Activated CD4-positive, alpha-beta T cell treated with anti-CD3 and anti-CD28 coated beads, Interleukin-2, amount 10 ng/mL, durations not matched to agents 24 days and 14 days (primary cell): ENCODE data around the gene MAML1. TPM values are rescaled to one million over a fixed set of nuclear protein-coding genes. Genes with fewer than 3 reads are reported as not detected.

Source experiments
- DNase-seq: peaks from one replicate; pipeline ENCODE4 v3.0.0; 2022
- H3K27ac Mint-ChIP-seq: one replicate; pipeline ENCODE4 v1.8.0; 2022; ENCODE audit warnings: mild to moderate bottlenecking, mixed read lengths
- H3K27me3 Mint-ChIP-seq: one replicate; pipeline ENCODE4 v1.8.0; 2022; ENCODE audit warnings: mixed read lengths
- H3K36me3 Mint-ChIP-seq: one replicate; pipeline ENCODE4 v1.8.0; 2022; ENCODE audit warnings: low read depth, mild to moderate bottlenecking, mixed read lengths
- H3K4me1 Mint-ChIP-seq: one replicate; pipeline ENCODE4 v1.8.0; 2021; ENCODE audit warnings: mixed read lengths
- H3K4me3 Mint-ChIP-seq: one replicate; pipeline ENCODE4 v1.8.0; 2022; ENCODE audit warnings: mild to moderate bottlenecking, moderate library complexity, mixed read lengths
- H3K9me3 Mint-ChIP-seq: one replicate; pipeline ENCODE4 v1.8.0; 2021; ENCODE audit warnings: mixed read lengths
- intact Hi-C: fragments of 100-400 bp; cut with micrococcal nuclease; formaldehyde crosslinking; loops from one replicate; pipeline ENCODE4 v1.15.1; 2023
- total RNA-seq: library from RNA; stranded (reverse); gene quantifications from 2 replicates; pipeline ENCODE4 v1.2.3, GENCODE V29; 2022

The MAML1 gene
- total RNA-seq, 1 donor from 2014 or later = 34.6 TPM

DNA sequence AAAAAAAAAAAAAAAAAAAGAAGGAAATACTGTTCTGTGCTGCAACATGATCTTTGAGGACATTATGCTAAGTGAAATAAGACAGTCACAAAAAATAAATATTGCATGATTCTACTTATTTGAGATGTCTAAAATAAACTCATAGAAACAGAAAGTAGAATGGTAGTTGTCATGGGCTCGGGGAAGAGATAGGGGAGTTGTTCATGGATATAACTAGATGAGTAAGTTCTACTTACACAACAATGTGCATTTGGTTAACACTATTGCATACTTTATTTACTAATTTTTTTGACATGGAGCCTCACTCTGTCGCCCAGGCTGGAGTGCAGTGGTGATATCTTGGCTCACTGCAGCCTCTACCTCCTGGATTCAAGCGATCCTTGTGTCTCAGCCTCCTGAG lies 15.2 kb downstream of the MAML1 start:
- Mint-ChIP-seq H3K27ac (peak overlapping the region; percentile 52), H3K4me1 (peaks cover 8% of the 10 kb centered on the region), H3K36me3 (peaks cover 16% of the 10 kb centered on the region), H3K9me3 (no peaks in the 10 kb centered on the region), H3K4me3 (no peak overlapping the region), H3K27me3 (no peaks in the 10 kb centered on the region)
- intact Hi-C loops = no loop called here
- no peak for DNase-seq

DNA sequence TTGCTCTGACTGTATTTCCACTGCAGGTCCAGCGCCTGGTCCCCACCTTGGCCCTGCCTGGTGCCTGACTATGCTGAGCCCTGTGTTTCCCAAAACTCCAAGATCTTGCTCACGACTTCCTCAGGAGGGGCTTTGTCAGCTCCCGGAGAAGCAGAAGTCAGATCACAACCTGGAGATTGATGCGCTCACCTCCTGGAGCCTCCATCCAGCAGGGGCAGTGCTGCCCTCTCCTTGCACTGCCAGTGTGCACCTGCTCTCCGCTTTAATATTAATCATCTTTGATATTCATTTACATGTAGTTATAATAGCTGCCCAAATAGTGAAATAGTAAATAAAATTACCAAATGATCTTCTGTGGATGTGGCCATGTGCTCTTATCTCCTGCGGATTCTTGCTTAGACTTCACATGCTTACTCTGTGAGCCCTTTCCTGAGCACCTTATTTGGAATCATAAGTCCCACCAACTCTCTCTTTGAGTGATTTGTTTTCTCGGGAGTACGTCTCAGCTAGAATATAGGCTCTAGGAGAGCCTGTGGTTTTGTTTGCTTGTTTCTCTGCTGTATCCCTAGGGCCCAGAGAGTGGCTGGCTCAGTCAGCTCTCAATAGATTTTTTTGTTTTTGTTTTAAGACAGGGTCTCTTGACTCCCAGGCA lies 17.4 kb downstream of the MAML1 start:
- H3K4me3 Mint-ChIP-seq = no peak overlapping the region
- peaks cover 21% of the 10 kb centered on the region for H3K36me3 Mint-ChIP-seq
- no peak overlapping the region for H3K27ac Mint-ChIP-seq
- peaks cover 24% of the 10 kb centered on the region for H3K4me1 Mint-ChIP-seq
- DNase-seq = no peak
- intact Hi-C loops = no loop called here
- H3K9me3 Mint-ChIP-seq = no peaks in the 10 kb centered on the region
- no peaks in the 10 kb centered on the region for H3K27me3 Mint-ChIP-seq

DNA sequence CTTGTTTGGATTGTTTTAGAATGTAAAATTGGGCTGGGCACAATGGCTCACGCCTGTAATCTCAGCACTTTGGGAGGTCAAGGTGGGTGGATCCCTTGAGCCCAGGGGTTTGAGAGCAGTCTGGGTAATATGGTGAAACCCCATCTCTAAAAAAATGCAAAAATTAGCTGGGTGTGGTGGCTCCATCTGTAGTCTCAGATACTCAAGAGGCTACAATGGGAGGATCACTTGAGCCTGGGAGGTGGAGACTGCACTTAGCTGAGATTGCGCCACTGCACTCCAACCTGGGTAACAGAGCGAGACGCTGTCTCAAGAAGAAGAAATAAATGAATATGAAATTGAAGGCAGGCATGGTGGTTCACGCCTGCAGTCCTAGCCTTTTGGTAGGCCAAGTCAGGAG lies 21.3 kb downstream of the MAML1 start:
- intact Hi-C loops = no loop called here
- Mint-ChIP-seq H3K9me3 (no peaks in the 10 kb centered on the region), H3K27ac (peak overlapping the region; percentile 12), H3K27me3 (no peaks in the 10 kb centered on the region), H3K4me3 (no peak overlapping the region), H3K36me3 (peaks cover 12% of the 10 kb centered on the region), H3K4me1 (peaks cover 28% of the 10 kb centered on the region)
- DNase-seq = no peak

DNA sequence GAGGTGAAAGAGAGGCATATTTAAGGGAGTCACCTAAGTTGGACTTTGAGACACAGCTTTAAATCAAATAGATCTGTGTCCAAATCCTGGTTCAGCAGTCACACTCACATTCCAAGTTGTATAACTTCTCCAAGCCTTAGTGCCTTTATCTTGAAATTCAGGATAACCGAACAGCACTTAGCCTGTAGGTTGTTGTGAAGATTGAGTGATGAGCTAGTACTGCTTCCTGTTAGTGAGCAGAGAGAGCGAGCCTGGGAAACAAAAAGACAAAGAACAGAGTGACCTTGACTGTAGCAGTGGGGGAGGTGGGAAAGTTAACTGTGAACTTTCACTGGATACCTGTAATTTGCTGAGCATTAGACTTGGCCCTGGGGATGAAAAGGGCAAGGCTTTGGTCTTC lies 22.4 kb downstream of the MAML1 start:
- H3K9me3 Mint-ChIP-seq = no peaks in the 10 kb centered on the region
- intact Hi-C loops = no loop called here
- no peaks in the 10 kb centered on the region for H3K27me3 Mint-ChIP-seq
- DNase-seq = no peak
- H3K27ac Mint-ChIP-seq = peak overlapping the region; percentile 53
- H3K4me1 Mint-ChIP-seq = peaks cover 38% of the 10 kb centered on the region
- peaks cover 9% of the 10 kb centered on the region for H3K36me3 Mint-ChIP-seq
- no peak overlapping the region for H3K4me3 Mint-ChIP-seq

DNA sequence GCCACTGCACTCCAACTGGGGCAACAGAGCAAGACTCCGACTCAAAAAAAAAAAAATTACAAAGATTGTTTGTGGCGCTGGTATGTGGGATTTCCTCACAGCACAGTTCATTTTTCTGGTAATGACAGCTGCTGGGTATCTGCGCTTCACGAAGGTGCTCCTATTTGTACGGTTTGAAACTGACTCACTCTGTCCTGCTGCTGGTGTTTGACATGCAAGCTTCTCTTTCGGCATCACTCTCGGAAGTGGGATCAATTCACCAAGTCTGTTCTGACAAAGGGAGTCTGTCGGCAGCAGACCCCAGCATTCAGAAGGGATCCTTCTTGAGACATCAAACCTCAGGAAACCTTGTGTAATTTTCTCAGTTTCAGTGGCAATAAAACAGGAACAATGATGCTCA lies 26.3 kb downstream of the MAML1 start:
- peaks cover under 1% of the 10 kb centered on the region for H3K36me3 Mint-ChIP-seq
- intact Hi-C loops = no loop called here
- no peaks in the 10 kb centered on the region for H3K27me3 Mint-ChIP-seq
- H3K4me1 Mint-ChIP-seq = peaks cover 60% of the 10 kb centered on the region
- no peak overlapping the region for H3K4me3 Mint-ChIP-seq
- no peak for DNase-seq
- H3K9me3 Mint-ChIP-seq = no peaks in the 10 kb centered on the region
- peak overlapping the region; percentile 57 for H3K27ac Mint-ChIP-seq

DNA sequence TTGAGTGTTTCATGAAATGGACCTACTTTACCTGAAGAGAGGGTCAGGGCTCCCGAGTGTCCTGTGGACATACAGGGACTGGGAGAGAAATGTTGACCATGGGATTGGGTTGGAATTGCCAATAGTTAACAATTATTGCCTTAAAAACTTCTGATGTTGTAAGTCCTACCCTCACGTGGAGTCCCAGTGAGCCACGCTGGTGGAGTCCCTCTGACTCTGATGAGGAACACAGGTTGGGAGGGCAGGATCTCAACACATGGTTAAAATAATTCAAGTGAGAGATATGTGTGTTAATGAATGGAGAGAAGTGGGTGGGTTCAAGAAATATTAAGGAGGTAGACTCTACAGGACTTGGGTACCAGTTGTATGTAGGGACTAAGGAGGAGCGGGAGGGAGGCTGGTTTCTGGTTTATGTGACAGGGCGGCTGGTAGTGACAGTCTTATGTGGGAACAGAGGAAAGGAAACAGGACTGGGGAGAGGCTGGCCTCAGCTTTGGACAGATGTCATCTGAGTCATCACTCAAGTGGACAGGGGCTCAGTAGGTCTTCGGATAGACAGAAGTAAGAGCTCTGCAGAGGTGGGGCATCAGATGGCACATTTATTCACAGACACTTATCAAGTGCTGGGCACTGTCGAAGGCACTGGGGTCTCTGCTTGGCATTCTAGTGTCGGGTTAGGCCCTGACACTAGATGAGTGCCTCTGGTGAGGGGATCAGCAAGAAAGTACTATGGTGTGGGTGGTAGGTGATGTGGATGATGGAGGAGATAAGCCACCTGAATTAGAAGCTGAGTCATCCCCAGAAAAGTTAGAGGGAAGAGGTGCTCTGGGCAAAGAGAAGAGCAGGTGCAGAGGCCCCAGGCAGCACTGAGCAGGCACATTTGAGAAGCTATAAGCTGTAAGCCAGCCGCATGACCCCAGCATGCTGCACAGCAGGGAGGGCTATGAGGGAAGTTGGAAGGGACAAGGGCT lies 27.2 kb downstream of the MAML1 start:
- DNase-seq = peak; percentile 58
- no peaks in the 10 kb centered on the region for H3K27me3 Mint-ChIP-seq
- intact Hi-C loops = loop anchor here (5.0 kb wide), 1 partner anchor 97 kb away; the partner anchor contains the start of gene MRNIP
- H3K9me3 Mint-ChIP-seq = no peaks in the 10 kb centered on the region
- H3K4me3 Mint-ChIP-seq = peak overlapping the region; percentile 45
- peaks cover 1% of the 10 kb centered on the region for H3K36me3 Mint-ChIP-seq
- peak overlapping the region; percentile 57 for H3K27ac Mint-ChIP-seq
- H3K4me1 Mint-ChIP-seq = peaks cover 52% of the 10 kb centered on the region

DNA sequence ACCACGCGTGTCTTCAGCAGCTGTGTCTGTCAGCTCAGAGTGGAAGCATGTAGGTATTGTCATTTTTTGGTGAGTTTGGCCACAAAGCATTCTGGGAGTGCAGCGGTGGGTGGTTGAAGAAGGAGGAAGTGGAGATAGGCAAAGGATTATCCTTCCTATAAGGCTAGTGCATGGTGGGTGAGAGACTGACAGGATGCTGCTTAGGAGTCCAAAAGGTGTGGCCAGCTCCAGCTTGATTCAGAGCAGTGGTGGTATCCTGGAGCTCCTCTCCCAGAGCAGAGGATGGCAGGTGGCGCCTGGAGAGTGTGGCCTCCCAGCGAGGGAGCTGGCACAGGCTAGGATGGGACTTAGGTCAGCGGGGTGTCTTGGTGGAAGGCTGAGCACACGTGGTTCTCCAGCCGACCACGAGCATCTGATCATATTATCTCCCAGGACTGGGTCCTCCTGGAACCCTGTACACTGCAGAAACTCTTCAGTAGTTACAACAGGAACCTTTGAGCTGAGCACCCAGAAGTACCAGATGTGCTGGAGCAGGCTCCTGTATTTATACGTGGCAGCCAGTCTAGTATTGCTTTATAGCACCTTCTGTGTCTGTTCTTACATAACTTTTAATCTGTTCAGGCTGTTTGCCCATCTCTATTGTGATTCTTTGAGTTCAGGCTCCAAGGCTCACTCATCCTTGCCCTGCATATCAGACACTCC lies 29.6 kb downstream of the MAML1 start:
- Mint-ChIP-seq H3K36me3 (peaks cover 14% of the 10 kb centered on the region), H3K27ac (peak overlapping the region; percentile 60), H3K9me3 (no peaks in the 10 kb centered on the region), H3K4me1 (peaks cover 46% of the 10 kb centered on the region), H3K27me3 (no peaks in the 10 kb centered on the region), H3K4me3 (peak overlapping the region; percentile 22)
- intact Hi-C loops = loop anchor here (2.0 to 5.0 kb wide), 2 partner anchors 29 to 95 kb away; partner anchors contain the start of genes MAML1 and MRNIP
- DNase-seq = peak; percentile 83

DNA sequence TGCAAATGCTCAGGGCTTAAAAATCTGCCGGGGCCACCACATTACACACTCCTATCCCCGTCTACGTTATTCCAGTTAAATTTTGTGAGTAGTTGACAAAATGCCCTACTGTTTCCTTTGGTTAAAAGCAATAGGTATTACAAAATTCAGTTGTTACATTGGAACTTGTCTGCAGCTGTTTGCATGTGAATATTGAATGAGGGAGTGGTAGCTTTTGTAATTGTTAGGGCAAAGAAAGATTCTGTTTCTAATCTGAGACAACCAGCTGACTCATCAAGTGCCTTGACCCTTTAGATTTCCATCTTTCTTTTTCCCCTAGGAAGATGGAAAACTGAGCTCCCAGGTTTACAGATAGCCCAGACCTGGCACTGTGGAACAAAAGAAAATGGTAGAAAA lies 30.2 kb downstream of the MAML1 start:
- peaks cover 17% of the 10 kb centered on the region for H3K36me3 Mint-ChIP-seq
- H3K9me3 Mint-ChIP-seq = no peaks in the 10 kb centered on the region
- H3K4me1 Mint-ChIP-seq = peaks cover 45% of the 10 kb centered on the region
- H3K27ac Mint-ChIP-seq = peak overlapping the region; percentile 60
- intact Hi-C loops = loop anchor here (2.0 to 5.0 kb wide), 2 partner anchors 30 to 95 kb away; partner anchors contain the start of genes MAML1 and MRNIP
- DNase-seq = no peak
- H3K4me3 Mint-ChIP-seq = no peak overlapping the region
- no peaks in the 10 kb centered on the region for H3K27me3 Mint-ChIP-seq

DNA sequence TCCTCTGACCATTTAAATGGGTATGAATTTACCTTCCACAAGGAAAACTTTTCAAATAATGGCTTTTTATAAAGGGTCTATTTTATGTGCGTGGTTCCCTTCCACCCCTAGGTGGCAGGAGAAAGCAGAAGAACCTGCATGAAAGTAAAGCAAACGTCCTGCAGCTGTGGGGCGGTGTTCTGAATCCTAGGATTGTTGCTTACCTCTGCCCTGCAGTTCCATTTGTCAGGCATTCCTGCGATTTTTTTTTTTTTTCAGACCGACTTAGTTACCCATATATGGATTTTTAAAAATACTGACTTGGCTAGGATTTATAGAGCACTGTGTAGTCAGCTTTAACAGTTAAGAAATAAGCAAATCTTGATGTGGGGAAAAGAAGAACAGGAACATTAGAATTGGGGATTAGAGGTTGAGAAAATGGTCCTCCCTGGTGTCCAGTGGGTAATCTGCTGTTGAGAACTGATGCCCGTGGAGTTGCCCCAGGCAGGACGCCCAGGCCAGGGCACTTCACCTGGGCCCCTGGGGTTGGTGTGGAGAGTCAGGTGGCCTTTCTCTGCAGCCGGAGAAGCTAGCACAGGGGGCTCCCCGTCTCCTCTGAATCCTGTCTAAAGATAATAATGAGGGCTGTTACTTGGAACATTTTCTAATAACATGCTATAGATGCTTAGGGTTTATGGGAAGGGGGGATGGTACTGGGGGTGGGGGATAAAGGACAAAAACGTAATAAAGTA lies 30.8 kb downstream of the MAML1 start:
- intact Hi-C loops = loop anchor here (2.0 to 5.0 kb wide), 2 partner anchors 31 to 94 kb away; partner anchors contain the start of genes MAML1 and MRNIP
- H3K4me1 Mint-ChIP-seq = peaks cover 47% of the 10 kb centered on the region

DNA sequence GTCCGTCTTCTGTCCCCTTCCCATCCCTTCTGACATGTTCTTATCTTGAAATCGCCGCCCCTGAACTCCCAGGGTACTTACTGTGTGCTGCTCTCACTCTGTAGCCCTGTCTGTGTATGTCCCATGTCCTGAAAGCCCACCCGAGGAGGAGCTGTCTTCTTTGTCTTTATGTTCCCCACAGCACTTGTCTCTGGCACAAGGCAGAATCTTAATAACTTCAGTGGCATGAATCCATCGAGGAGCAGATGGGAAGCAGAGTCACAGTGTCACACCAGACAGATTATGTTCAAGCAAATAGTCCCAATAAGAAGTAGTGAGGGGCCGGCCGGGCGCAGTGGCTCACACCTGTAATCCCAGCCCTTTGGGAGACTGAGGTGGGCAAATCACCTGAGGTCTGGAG lies 31.4 kb downstream of the MAML1 start:
- H3K9me3 Mint-ChIP-seq = no peaks in the 10 kb centered on the region
- DNase-seq = no peak
- no peak overlapping the region for H3K4me3 Mint-ChIP-seq
- H3K27ac Mint-ChIP-seq = no peak overlapping the region
- H3K36me3 Mint-ChIP-seq = peaks cover 19% of the 10 kb centered on the region
- peaks cover 45% of the 10 kb centered on the region for H3K4me1 Mint-ChIP-seq
- no peaks in the 10 kb centered on the region for H3K27me3 Mint-ChIP-seq
- intact Hi-C loops = loop anchor here (5.0 kb wide), 1 partner anchor 93 kb away; the partner anchor contains the start of gene MRNIP

More for the DNA sequence above, 30.8 kb downstream of the MAML1 start:
- peaks cover 18% of the 10 kb centered on the region for H3K36me3 Mint-ChIP-seq
- H3K27me3 Mint-ChIP-seq = no peaks in the 10 kb centered on the region
- no peak overlapping the region for H3K27ac Mint-ChIP-seq
- peak; percentile 83 for DNase-seq
- no peak overlapping the region for H3K4me3 Mint-ChIP-seq
- H3K9me3 Mint-ChIP-seq = no peaks in the 10 kb centered on the region

DNA sequence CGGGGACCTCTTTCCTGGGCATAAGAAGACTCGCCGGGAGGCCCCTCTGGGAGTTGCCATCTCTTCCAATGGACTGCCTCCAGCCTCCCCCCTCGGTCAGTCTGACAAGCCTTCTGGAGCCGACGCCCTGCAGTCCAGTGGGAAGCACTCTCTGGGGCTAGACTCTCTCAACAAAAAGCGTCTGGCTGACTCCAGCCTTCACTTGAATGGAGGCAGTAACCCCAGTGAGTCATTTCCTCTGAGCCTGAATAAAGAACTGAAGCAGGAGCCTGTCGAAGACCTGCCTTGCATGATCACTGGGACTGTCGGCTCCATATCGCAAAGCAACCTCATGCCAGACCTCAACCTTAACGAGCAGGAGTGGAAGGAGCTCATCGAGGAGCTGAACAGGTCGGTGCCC lies 32.8 kb downstream of the MAML1 start:
- H3K27ac Mint-ChIP-seq = peak overlapping the region; percentile 5
- H3K36me3 Mint-ChIP-seq = peaks cover 27% of the 10 kb centered on the region
- DNase-seq = no peak
- H3K9me3 Mint-ChIP-seq = no peaks in the 10 kb centered on the region
- no peak overlapping the region for H3K4me3 Mint-ChIP-seq
- H3K27me3 Mint-ChIP-seq = no peaks in the 10 kb centered on the region
- peaks cover 32% of the 10 kb centered on the region for H3K4me1 Mint-ChIP-seq
- intact Hi-C loops = no loop called here

DNA sequence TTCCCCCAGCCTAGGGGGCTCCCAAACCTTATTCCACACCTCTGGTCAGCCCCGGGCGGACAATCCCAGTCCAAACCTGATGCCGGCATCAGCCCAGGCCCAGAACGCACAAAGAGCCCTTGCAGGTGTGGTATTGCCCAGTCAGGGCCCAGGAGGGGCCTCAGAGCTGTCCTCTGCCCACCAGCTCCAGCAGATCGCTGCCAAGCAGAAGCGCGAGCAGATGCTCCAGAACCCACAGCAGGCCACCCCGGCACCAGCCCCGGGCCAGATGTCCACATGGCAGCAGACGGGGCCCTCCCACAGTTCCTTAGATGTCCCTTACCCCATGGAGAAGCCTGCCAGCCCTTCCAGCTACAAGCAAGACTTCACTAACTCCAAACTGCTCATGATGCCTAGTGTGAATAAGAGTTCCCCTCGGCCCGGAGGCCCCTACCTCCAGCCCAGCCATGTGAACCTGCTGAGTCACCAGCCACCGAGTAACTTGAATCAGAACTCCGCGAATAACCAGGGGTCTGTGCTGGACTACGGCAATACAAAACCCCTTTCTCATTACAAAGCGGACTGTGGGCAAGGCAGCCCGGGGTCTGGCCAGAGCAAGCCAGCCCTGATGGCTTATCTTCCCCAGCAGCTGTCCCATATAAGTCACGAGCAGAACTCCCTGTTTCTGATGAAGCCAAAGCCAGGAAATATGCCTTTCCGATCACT lies 33.6 kb downstream of the MAML1 start:
- DNase-seq = no peak
- peaks cover 30% of the 10 kb centered on the region for H3K4me1 Mint-ChIP-seq
- H3K4me3 Mint-ChIP-seq = no peak overlapping the region
- H3K27ac Mint-ChIP-seq = no peak overlapping the region
- no peaks in the 10 kb centered on the region for H3K9me3 Mint-ChIP-seq
- intact Hi-C loops = no loop called here
- H3K27me3 Mint-ChIP-seq = no peaks in the 10 kb centered on the region
- peaks cover 33% of the 10 kb centered on the region for H3K36me3 Mint-ChIP-seq
